ENCODE measurements around the gene CDC20B.
"Not testable (repeated sequence)": the region's sequence is repeated elsewhere in the genome, so short reads cannot be mapped to it uniquely, and the experiment has no call there.

The CDC20B gene

DNA sequence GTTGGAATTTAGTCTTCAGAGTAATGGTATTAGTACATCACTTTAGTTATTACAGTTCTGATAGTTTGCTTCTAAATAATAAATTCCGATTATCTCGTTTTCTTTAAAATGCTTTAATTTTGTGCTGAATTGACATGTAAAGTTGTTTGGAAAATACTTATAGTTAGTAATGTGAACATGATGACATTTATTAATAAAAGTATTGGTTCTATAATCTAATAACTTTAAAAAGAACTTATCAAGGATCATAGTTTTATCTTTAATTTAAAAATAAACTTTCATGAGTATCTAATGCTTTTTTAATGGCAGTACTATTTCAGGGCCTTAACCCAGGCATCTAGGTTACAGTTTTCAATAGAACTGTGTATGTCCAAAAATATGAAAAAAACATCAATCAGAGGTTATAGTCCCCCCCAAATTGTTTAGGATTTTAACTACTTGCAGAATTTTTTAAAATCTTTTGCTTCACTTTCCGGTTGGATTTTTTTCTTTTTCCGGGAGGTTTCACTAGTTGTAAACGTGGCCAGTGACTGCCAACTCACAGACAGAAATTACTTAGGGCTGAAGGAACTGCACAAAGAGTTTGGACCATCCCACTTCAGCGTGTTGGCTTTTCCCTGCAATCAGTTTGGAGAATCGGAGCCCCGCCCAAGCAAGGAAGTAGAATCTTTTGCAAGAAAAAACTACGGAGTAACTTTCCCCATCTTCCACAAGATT, 12.3 kb downstream of the CDC20B start:
- DNase-seq: no peak

DNA sequence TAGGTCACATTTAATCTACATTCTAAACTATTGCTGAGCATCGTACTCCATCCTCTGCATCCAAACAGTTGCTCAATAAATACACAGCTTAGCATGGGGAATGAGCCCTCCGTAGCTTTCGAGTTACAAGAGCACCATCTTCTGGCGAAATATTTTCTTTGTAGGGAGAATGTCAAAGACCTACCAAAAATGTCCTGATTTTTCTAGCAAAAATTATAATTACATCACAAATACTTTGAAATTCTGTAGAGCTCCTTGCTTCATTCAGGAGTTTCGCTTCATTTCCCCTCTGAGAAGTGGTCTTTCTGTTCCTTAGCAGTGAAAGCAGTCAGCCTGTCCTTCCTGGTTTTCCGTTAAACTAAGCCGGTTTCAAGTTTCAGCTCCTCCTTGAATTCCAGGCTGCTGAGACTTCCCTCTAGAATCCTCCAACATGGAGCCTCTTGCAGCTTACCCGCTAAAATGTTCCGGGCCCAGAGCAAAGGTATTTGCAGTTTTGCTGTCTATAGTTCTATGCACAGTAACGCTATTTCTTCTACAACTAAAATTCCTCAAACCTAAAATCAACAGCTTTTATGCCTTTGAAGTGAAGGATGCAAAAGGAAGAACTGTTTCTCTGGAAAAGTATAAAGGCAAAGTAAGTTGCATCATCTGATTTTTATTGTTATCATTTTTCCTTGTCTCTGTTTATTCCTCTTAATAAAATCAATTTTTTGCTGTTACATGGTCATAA, 13.0 kb downstream of the CDC20B start, which contains the start of gene GPX8:
Gene GPX8, plus strand, starts transcription at position 409 of the 730 bp plus-strand sequence. Its CDS starts 22 bp downstream, at position 431.
- peak; percentile 74 for DNase-seq

DNA sequence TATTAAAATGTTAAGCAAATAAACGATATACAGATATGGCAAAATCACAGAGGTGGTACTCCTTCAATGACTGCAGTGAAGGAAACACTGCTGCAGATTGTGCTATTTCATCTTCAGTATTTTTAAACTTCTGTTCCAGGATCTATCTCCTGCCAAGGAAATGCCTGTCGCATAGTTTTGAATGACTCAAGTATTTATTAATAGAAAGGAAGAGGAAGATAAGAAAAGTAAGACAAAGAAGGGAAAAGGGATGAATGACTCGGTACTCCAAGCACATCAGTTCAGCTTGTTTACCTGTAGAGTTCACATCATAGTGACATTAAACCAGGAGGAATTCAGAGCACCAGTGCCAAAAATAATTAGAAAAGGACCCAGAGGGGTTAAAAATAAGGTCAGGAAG, 18.1 kb downstream of the CDC20B start:
- DNase-seq: no peak

DNA sequence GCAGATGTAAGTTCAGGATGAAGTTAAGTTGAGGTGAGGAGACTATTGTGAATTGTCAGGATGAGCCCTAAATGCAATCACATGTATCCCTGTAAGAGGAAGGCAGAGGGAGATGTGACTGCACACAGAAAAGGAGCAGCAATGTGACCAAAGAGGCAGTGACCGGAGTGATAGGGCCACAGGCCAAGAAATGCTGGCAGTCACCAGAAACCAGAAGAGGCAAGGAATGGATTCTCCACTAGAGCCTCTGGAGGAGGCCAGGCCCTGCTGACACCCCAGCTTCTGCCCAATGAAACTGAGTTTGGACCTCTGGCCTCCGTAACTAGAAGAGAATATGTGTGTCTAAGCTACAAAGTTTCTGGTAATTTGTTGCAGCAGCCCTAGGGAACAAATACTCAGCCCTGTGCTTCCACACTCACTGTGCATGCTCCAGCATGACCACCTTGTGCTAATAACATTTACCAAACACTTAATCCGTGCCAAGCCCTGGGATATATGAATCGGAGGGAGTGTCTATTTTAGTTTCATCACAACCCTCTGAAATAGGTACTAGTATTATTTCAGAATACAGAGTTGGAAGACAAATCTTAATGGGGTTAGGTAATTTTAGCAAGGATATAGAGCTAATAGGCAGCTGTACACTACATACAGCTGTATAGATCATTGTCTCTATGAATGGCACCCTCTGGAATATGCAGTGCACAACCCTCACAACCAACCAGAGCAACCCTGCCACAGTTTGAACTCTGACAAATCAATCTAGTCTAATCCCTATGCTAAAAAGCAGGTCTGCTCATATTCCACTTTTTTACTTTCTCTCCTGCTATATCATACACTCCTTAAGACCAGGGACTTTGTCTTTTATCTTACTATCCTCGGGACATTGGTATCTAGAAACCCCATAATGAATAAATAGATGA, 20.8 kb downstream of the CDC20B start:
- DNase-seq: no peak

DNA sequence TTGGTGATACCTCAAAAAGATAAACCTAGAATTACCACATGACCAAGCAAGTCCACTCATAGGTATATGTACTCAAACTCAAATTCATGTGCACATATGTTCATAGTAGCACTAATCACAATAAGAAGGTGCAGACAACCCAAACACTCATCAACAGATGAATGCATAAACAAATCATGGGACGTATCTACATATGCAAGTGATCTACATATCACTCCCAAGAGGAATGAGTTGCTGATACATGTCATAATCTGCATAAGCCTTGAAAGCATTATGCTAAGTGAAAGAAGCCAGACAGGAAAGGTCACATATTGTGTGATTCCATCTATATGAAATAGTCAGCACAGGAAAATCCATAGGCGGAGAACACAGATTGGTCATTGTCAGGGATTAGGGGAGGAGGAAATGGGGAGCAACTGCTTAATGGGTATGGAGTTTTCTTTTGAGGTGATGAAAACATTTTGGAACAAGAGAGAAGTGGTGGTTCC, 23.6 kb downstream of the CDC20B start:
- no peak for DNase-seq

DNA sequence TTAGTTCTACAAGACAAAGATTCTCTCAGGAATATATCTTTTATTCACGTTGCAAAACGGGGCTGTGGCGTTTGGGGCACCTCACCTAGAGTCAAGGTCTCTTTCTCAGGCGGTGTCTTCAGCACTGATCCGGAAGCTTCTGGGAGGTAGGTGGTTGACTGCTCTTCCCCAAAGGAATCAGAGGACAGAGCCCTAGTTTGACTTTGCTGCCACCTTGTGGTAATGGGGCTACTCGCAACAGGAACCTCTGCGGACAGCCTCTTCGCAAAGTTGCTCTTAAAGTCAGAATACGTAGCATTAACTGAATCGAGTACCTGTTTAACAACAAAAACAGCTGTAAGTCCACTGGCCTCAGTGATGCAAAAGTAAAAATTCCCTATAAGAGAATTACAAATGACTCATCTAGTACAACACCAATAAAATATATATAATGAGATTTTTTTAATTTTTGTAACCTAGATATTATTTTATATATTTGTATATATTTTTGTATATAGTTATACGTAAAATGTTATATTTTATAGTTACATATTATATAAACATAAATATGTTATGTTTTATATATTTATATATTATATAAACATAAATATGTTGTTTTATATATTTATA, 26.3 kb downstream of the CDC20B start:
- peak; percentile 91 for DNase-seq

DNA sequence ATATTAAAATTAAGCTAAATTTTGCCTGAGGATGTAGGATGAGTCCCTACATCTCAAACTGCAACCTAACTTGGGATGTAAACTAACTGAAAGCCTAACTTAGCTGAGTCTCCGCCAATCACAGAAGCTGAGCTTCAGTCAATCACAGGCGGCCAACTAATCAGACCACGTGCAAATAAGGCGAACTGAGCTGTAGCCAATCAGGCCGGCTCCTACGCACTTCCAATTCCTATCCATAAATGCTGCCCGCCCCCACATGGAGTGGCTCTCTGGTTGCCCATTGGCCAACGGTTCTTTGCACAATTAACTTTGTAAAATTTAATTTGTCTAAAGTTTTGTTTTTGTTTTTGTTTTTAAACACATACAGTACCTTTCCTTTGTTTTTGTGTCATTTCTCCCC, 26.9 kb downstream of the CDC20B start:
- peak; percentile 31 for DNase-seq

DNA sequence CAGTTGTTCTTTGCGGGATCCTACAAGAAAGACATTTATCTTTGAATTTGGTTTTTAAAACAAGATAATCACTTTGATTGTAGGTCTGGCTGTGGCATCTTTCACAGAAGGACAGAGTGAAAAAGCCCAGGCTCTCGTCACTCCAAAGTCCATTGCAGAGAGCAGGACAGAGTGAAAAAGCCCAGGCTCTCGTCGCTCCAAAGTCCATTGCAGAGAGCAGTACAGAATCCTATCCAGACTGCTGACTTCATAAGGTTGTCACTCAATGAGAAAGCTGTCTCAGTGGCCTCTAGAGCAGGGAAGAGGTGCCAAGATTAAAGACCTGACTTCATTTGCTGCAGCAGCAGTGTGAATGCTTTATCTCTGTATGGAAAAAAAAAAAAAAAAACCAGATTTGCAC, 29.4 kb downstream of the CDC20B start:
- DNase-seq: no peak

DNA sequence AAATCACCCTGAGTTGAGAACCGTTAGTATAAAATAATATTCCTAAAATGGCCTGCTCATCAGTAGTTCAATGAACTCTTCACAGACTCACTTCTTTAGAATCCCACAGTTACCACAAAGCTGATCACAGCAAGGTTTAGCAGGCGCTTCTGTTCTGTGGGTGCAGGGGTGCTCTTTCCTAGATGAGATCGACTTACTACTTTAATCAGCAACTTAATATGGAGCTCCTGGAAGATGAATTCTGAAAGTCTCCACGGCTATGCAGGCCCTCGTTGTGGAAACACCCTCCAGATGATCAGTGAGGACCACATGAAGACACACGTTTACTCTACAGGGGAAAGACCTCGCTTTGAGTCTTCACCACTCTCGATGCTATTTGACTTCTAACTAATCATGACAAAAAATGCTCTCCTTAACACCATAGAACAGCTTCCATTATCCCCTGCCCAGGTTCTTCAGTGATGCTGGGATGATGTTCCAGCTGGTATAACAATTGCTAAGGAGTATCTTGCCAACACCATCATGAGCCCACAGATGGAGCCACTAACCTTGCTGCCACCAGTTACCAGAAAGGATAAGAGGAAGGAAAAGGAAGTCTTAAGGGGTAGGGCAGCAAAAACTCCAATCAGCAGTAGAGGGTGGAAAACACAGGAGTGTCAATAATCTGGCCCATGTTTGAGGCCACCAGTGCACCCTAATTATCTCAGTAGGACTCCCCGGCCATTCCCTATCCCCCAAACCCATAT, 30.9 kb downstream of the CDC20B start:
- DNase-seq: no peak

DNA sequence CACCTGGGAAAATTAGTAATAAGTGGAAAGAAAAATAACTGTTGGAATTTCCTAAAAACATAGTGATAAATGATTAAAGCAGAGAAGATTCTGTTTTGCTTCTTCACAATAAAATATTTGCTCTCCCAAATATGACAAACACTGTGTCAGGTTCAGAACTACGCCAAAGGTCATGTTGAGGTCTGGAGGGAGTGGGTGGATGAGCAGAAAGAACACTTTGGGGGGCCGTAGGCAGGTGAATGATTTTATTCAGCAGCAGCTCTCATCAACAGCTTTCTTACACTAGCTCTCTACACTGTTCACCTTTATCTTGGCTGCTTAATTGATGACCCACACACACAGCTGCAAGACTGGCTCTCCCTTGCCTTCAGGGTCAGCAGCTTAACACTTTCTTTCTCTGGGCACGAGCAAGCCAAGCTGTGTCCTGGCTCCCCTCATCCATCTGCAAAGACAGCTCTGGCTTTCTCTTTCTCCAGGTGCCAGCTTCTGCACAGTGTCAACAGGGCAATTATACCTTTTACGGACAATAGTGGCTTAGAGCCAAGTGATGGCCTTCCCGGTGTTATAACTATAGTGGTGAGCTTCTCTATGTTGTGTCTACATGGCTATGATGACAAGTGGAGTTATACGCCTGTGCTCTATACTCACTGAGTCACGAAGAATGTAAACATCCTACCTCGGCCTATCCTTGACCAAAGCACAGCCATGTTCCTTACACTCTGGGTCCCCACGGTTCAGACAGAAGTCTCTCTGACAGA, 31.9 kb downstream of the CDC20B start:
- DNase-seq: peak; percentile 50

DNA sequence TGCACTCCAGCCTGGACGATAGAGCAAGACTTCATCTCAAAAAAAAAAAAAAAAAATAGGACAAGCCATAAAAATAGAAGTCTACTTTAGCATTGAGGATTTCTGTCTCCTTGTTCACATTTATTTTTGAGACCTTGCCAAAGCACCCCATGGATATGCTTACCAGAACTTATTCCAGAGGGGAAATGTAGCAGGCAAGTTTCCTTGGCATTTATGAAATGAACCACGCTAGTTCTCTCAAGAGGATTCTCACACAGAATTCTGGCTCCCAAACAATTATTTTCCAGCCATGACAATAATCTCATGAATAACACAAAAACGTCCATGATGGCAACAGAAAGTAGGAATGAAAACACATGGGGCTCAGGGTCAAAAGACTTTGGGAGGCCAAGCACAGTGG, 36.5 kb downstream of the CDC20B start:
- no peak for DNase-seq

DNA sequence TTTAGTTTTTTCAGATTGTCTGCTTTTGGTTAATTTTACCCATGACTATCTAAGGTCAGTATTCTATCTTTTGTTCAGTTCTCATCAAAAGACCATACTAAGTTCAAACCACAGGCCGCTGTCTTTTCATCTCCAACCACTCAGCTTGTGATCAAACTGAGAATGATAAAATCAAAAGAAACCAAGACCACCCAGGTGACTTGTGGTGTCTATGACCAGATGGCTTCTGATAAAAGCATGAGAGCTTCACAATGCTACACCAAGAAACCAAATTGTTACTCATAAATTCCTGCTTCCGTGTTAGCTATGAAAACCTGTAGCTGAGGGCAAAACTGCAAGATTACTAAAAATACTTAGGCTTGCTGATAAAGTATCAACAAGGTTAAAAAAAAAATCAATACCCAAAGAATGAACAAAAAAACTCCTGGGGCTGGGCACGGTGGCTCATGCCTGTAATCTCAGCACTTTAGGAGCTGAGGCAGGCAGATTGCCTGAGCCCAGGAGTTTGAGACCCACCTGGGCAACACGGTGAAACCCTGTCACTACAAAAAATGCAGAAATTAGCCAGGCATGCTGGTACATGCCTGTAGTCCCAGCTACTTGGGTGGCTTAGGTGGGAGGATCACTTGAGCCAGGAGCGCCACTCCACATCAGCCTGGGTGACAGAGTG, 38.8 kb downstream of the CDC20B start:
- no peak for DNase-seq

DNA sequence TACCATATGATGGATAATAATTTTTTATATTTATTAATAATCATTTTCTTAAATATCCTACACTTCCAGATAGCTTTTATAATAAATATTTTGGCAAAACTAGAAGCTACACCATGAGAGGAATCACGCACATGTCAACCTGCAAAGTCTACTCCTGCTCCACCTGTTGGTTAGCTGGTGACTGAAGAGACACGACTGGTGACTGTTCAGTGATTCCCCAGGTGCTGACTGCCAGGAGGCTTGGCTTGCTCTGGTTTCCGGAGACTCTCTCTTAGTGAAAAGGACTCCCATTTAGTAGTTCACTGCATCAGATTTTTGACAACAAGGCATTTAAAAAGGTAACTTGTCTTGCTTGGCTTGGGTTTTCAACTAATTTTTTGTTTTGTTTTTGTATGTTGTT, 49.6 kb downstream of the CDC20B start:
- DNase-seq: no peak

DNA sequence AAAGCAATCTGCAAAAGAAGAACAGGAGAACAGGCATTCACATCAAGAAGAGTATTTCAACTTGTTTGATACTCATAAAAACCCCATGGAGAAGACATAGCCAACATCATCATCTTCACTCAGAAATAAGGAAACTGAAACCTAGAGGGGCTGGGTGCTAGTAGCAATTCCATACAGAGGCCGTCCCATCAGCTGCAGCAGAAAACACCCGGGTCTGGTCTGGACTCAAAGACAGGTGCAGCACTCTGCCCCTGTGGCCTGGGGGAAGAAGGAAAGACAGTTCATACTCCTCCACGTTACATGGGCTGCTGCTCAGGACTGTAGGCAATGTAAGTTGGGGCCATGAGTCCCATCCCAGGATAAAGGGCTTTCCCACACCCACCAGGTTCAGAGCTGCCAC, 58.9 kb downstream of the CDC20B start:
- no peak for DNase-seq

DNA sequence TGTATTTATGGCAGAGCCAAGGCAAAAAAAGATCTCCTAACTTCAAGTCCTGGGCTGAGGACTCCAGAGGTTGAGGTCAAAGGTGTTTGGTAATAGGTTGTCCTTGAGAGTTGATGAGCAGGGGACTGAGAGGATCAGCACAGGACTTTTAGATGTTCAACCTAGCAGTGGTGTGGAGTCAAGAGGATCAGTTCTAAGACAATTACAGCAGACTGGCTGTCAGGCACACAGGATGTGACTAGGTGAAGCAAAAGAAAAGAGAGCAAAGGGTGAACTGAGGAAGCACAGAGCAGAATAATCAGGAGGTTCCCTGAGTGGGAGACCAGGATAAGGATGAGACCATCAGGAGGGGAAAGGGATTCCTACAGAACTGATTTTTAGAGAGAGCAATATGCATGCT, 59.6 kb downstream of the CDC20B start:
- DNase-seq: no peak

DNA sequence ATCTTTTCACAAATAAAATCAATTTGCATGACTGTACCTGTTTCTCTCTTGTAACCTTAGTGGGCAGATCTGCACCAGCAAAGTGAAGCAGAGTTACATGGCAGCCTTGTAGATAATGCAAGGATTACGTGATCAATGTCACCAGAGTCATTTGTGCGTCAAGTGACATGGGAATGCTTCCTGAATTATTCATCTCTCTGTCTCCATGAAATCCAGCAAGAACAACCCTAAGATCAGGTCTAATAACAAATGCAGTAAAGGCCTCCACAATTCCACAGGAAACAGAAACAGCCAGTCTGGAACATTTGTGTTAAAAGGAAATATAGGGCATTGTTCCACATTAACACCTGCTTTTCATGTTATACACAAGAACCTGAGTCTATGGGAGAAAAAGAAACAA, 62.8 kb downstream of the CDC20B start:
- no peak for DNase-seq

DNA sequence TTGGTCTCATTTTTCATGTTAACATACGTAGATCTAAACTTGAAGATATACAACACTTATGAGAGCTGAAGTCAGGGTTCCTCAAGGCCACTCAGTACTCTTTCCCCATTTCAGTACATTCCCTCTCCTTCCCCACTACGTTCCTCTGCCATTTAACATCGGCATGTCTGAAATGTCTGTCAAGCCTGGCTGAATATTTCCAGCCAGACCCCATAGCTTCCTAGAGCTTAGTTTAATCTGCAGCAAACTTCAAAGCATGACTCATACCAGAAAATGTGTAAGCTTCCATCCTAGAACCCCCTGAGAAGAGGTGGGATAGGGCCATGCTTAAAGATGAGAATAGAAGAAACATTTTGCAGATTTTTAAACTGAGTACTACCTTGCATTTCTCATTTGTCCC, 64.3 kb downstream of the CDC20B start:
- DNase-seq: no peak

DNA sequence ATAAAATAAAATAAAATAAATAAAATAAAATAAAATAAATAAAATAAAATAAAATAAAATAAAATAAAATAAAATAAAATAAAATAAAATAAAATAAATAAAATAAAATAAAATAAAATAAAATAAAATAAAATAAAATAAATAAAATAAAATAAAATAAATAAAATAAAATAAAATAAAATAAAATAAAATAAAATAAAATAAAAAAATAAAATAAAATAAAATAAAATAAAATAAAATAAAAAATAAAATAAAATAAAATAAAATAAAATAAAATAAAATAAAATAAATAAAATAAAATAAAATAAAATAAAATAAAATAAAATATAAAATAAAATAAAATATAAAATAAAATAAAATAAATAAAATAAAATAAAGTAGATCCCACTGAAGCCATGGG, 67.0 kb downstream of the CDC20B start:
- DNase-seq: not testable (repeated sequence)

DNA sequence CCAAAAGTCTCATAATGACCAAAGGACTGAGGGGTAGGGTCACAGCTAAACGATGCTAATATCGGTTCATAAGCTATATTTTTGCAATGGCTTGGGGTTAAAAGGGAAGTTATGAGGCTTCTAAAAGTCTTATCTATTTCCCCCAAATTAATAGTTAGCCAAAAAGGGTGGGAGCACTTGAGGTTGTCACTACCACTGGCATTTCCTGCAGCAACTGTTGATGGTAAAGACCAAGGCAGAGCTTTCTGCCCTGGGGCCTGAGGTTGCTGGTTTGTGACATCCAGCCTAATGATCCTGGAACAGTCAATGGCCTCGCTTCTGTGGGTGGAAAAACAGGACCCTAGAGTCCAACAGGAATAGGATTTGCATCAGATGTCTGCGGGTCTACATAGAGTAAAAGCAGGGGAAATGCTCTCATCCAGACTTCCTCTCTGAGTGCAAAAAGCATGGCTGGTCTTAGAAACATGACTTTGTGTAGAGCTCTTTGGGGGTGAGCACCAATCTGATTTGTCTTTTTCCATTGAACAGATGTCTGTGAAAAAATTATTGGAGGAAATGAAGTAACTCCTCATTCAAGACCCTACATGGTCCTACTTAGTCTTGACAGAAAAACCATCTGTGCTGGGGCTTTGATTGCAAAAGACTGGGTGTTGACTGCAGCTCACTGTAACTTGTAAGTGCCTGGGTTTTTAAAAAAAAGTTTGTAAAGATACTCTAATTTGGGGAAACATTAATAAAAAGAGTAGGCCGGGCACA, 67.9 kb downstream of the CDC20B start:
- DNase-seq: no peak

All from DMS53 (cell line).